NT2/D1 (cell line): ENCODE data around the gene BANP.
"Not testable (repeated sequence)": the region's sequence is repeated elsewhere in the genome, so short reads cannot be mapped to it uniquely, and the experiment has no call there.

Experiments used
- DNase-seq: peaks from one replicate; pipeline ENCODE4 v3.0.0-alpha.2; 2011; ENCODE audit warnings: low read depth, low spot score
- H3K27me3 ChIP-seq: 2 replicates; pipeline ENCODE4 v1.6.0; 2011; ENCODE audit warnings: mild to moderate bottlenecking; ENCODE audit not compliant: insufficient read length, insufficient read depth
- H3K36me3 ChIP-seq: 2 replicates; pipeline ENCODE4 v1.6.1; 2011; ENCODE audit warnings: mild to moderate bottlenecking, low read length, mixed read lengths; ENCODE audit not compliant: insufficient read depth, insufficient read length
- H3K4me1 ChIP-seq: 2 replicates; pipeline ENCODE4 v1.5.1; 2011; ENCODE audit not compliant: insufficient read depth, insufficient read length
- H3K4me3 ChIP-seq: 2 replicates; pipeline ENCODE4 v1.5.1; 2011; ENCODE audit warnings: low read depth; ENCODE audit not compliant: insufficient read length
- H3K9ac ChIP-seq: 2 replicates; pipeline ENCODE4 v1.6.0; 2011; ENCODE audit warnings: low read depth; ENCODE audit not compliant: insufficient read length
- H3K9me3 ChIP-seq: 2 replicates; pipeline ENCODE4 v1.5.1; 2011; ENCODE audit warnings: mild to moderate bottlenecking, low read length; ENCODE audit not compliant: insufficient read depth
- SUZ12 ChIP-seq: IDR thresholded peaks from 2 replicates; pipeline ENCODE4 v1.6.1; 2011; ENCODE audit not compliant: insufficient read length, insufficient read depth; ENCODE audit errors: extremely low read depth
- YY1 ChIP-seq: IDR thresholded peaks from 2 replicates; pipeline ENCODE4 v1.6.1; 2011; ENCODE audit not compliant: insufficient read length, insufficient read depth
- ZNF274 ChIP-seq: IDR thresholded peaks from 2 replicates; pipeline ENCODE4 v1.6.1; 2011; ENCODE audit warnings: mild to moderate bottlenecking, low read depth, low read length

BANP gene

GRCh38 chr16:87979352-87979751 lies 28.1 kb downstream of the BANP start:
- no peak for DNase-seq
- Histone ChIP-seq H3K9ac (no peak overlapping the region), H3K9me3 (no peaks in the 10 kb centered on the region), H3K4me3 (no peak overlapping the region), H3K36me3 (peaks cover 57% of the 10 kb centered on the region), H3K27me3 (no peaks in the 10 kb centered on the region), H3K4me1 (peaks cover 3% of the 10 kb centered on the region)
- TF ChIP-seq SUZ12 (no peak), ZNF274 (no peak), YY1 (no peak)

- H3K36me3 ChIP-seq = peaks cover 57% of the 10 kb centered on the region
- H3K4me3 ChIP-seq, H3K9ac ChIP-seq, DNase-seq, H3K27me3 ChIP-seq, H3K4me1 ChIP-seq, H3K9me3 ChIP-seq: not testable (repeated sequence)
These were observed 28.8 kb downstream of the BANP start for GRCh38 chr16:87979911-87980630.

- H3K4me1 ChIP-seq, DNase-seq, H3K9me3 ChIP-seq, H3K9ac ChIP-seq, H3K4me3 ChIP-seq, H3K27me3 ChIP-seq: not testable (repeated sequence)
- H3K36me3 ChIP-seq = peaks cover 60% of the 10 kb centered on the region
These were observed 30.1 kb downstream of the BANP start for GRCh38 chr16:87981376-87981775.

- no peak for DNase-seq
- H3K36me3 ChIP-seq = peaks cover 61% of the 10 kb centered on the region
- TF ChIP-seq SUZ12 (no peak), ZNF274 (no peak)
- H3K4me3 ChIP-seq = no peak overlapping the region
- H3K9me3 ChIP-seq = no peaks in the 10 kb centered on the region
- no peaks in the 10 kb centered on the region for H3K27me3 ChIP-seq
- peaks cover 5% of the 10 kb centered on the region for H3K4me1 ChIP-seq
- no peak overlapping the region for H3K9ac ChIP-seq
These were observed 31.4 kb downstream of the BANP start for GRCh38 chr16:87982581-87983041.

- H3K4me1 ChIP-seq, DNase-seq, H3K27me3 ChIP-seq, H3K4me3 ChIP-seq, H3K9me3 ChIP-seq, H3K9ac ChIP-seq: not testable (repeated sequence)
- peaks cover 58% of the 10 kb centered on the region for H3K36me3 ChIP-seq
These were observed 32.0 kb downstream of the BANP start for GRCh38 chr16:87983072-87983736.

GRCh38 chr16:87983737-87984097 lies 32.5 kb downstream of the BANP start:
- H3K27me3 ChIP-seq, DNase-seq, H3K4me1 ChIP-seq, H3K4me3 ChIP-seq, H3K9ac ChIP-seq, H3K9me3 ChIP-seq: not testable (repeated sequence)
- peaks cover 55% of the 10 kb centered on the region for H3K36me3 ChIP-seq

- H3K9me3 ChIP-seq, H3K9ac ChIP-seq, DNase-seq, H3K4me3 ChIP-seq, H3K4me1 ChIP-seq, H3K27me3 ChIP-seq: not testable (repeated sequence)
- peaks cover 51% of the 10 kb centered on the region for H3K36me3 ChIP-seq
These were observed 32.9 kb downstream of the BANP start for GRCh38 chr16:87984180-87984579.

GRCh38 chr16:87984632-87985267 lies 33.5 kb downstream of the BANP start:
- Histone ChIP-seq H3K9me3 (no peaks in the 10 kb centered on the region), H3K4me3 (no peak overlapping the region), H3K4me1 (peaks cover 5% of the 10 kb centered on the region), H3K27me3 (no peaks in the 10 kb centered on the region), H3K36me3 (peaks cover 52% of the 10 kb centered on the region), H3K9ac (no peak overlapping the region)
- no peak for TF ChIP-seq SUZ12
- no peak for TF ChIP-seq YY1
- no peak for TF ChIP-seq ZNF274
- no peak for DNase-seq

- not testable (repeated sequence) for H3K4me1 ChIP-seq, H3K4me3 ChIP-seq
These were observed 34.3 kb downstream of the BANP start for GRCh38 chr16:87985493-87985892.

GRCh38 chr16:87986361-87986849 lies 35.2 kb downstream of the BANP start:
- not testable (repeated sequence) for H3K9me3 ChIP-seq, H3K9ac ChIP-seq, H3K4me1 ChIP-seq, H3K4me3 ChIP-seq, H3K27me3 ChIP-seq, DNase-seq
- H3K36me3 ChIP-seq = peaks cover 47% of the 10 kb centered on the region

More at GRCh38 chr16:87985493-87985892, 34.3 kb downstream of the BANP start:
- not testable (repeated sequence) for H3K9ac ChIP-seq, DNase-seq, H3K27me3 ChIP-seq, H3K9me3 ChIP-seq
- peaks cover 53% of the 10 kb centered on the region for H3K36me3 ChIP-seq

- H3K36me3 ChIP-seq = peaks cover 33% of the 10 kb centered on the region
- not testable (repeated sequence) for H3K27me3 ChIP-seq, H3K9me3 ChIP-seq, DNase-seq, H3K9ac ChIP-seq, H3K4me1 ChIP-seq, H3K4me3 ChIP-seq
These were observed 37.4 kb downstream of the BANP start for GRCh38 chr16:87988596-87988995.
